ENCODE data around the gene PLEKHA8.

- no peak for TF ChIP-seq TAF1 (IDR thresholded peaks at IDR 0.05; ENCODE audit: borderline replicate concordance, insufficient read depth, low read length)
- no peak for TF ChIP-seq POLR2AphosphoS5 (IDR thresholded peaks at IDR 0.05; ENCODE audit: low read depth, low read length)
- no peak for TF ChIP-seq REST (IDR thresholded peaks at IDR 0.05; ENCODE audit: insufficient read depth in 1 of 2, low read depth in 2 of 2, low read length in 2 of 2)
- TF ChIP-seq FOXP2 (optimal IDR thresholded peaks at IDR 0.05; ENCODE audit: borderline replicate concordance, extremely low read depth, extremely low read length, insufficient read depth) = no peak
These were observed 87.6 kb downstream of the PLEKHA8 start for GRCh38 chr7:30115709-30116297.
